Activated T-helper 17 cell treated with anti-CD3 and anti-CD28 coated beads, Interleukin-2, amount 50 U/mL, for 72 hours (primary cell): ENCODE measurements around the gene PAQR7. TPM values are rescaled to one million over a fixed set of nuclear protein-coding genes. Genes with fewer than 3 reads are reported as not detected.

Experiments
- ATAC-seq: fragments of 150-1000 bp; cut with Tn5 transposase; replicated peaks from 2 replicates; pipeline ENCODE4 v1.10.0; 2021; ENCODE audit warnings: mild to moderate bottlenecking, moderate library complexity
- H3K27ac Mint-ChIP-seq: one replicate; pipeline ENCODE4 v1.8.0; 2022; ENCODE audit warnings: mixed read lengths
- H3K27me3 Mint-ChIP-seq: one replicate; pipeline ENCODE4 v1.8.0; 2022; ENCODE audit warnings: mixed read lengths
- H3K36me3 Mint-ChIP-seq: one replicate; pipeline ENCODE4 v1.8.0; 2022; ENCODE audit warnings: low read depth, mild to moderate bottlenecking, mixed read lengths
- H3K4me1 Mint-ChIP-seq: one replicate; pipeline ENCODE4 v1.8.0; 2022; ENCODE audit warnings: mixed read lengths
- H3K4me3 Mint-ChIP-seq: one replicate; pipeline ENCODE4 v1.8.0; 2022; ENCODE audit warnings: mild to moderate bottlenecking, mixed read lengths
- H3K9me3 Mint-ChIP-seq: one replicate; pipeline ENCODE4 v1.8.0; 2022; ENCODE audit warnings: mixed read lengths
- total RNA-seq, 2 donors: library from RNA; stranded (reverse); gene quantifications; one replicate each; pipeline ENCODE4 v1.2.3, GENCODE V29; 2022

PAQR7 gene
- total RNA-seq, 2 donors from 2014 or later, result 5.7 to 7.2 TPM

- H3K4me3 Mint-ChIP-seq, result no peak overlapping the region
- H3K9me3 Mint-ChIP-seq, result no peaks in the 10 kb centered on the region
Observed at GRCh38 chr1:25873120-25873519, 2.4 kb downstream of the PAQR7 start.

GRCh38 chr1:25872713-25873112 is 2.8 kb downstream of the PAQR7 start:
- Mint-ChIP-seq H3K4me1 (no peaks in the 10 kb centered on the region), H3K9me3 (no peaks in the 10 kb centered on the region), H3K4me3 (no peak overlapping the region), H3K27ac (no peak overlapping the region), H3K36me3 (no peaks in the 10 kb centered on the region), H3K27me3 (no peaks in the 10 kb centered on the region)
- ATAC-seq, result no peak

More at GRCh38 chr1:25873120-25873519, 2.4 kb downstream of the PAQR7 start:
- no peaks in the 10 kb centered on the region for H3K36me3 Mint-ChIP-seq
- no peaks in the 10 kb centered on the region for H3K4me1 Mint-ChIP-seq
- H3K27ac Mint-ChIP-seq, result no peak overlapping the region
- no peaks in the 10 kb centered on the region for H3K27me3 Mint-ChIP-seq
- no peak for ATAC-seq

- Mint-ChIP-seq H3K36me3 (no peaks in the 10 kb centered on the region), H3K27ac (no peak overlapping the region), H3K4me1 (no peaks in the 10 kb centered on the region), H3K27me3 (no peaks in the 10 kb centered on the region), H3K9me3 (no peaks in the 10 kb centered on the region), H3K4me3 (no peak overlapping the region)
- no peak for ATAC-seq
Observed at GRCh38 chr1:25871704-25872494, 3.6 kb downstream of the PAQR7 start.

GRCh38 chr1:25871086-25871703 is 4.3 kb downstream of the PAQR7 start:
- Mint-ChIP-seq H3K36me3 (no peaks in the 10 kb centered on the region), H3K9me3 (no peaks in the 10 kb centered on the region), H3K4me1 (peaks cover 3% of the 10 kb centered on the region), H3K27ac (no peak overlapping the region), H3K27me3 (no peaks in the 10 kb centered on the region), H3K4me3 (no peak overlapping the region)
- ATAC-seq, result no peak

- H3K4me3 Mint-ChIP-seq, result no peak overlapping the region
- H3K4me1 Mint-ChIP-seq, result peaks cover 6% of the 10 kb centered on the region
Observed at GRCh38 chr1:25870614-25871013, 4.9 kb downstream of the PAQR7 start.

GRCh38 chr1:25869909-25870606 is 5.5 kb downstream of the PAQR7 start:
- no peak overlapping the region for H3K4me3 Mint-ChIP-seq

More at GRCh38 chr1:25870614-25871013, 4.9 kb downstream of the PAQR7 start:
- Mint-ChIP-seq H3K27me3 (no peaks in the 10 kb centered on the region), H3K9me3 (no peaks in the 10 kb centered on the region), H3K27ac (no peak overlapping the region), H3K36me3 (no peaks in the 10 kb centered on the region)
- no peak for ATAC-seq

GRCh38 chr1:25867210-25867991 is 8.1 kb downstream of the PAQR7 start:
- H3K9me3 Mint-ChIP-seq, result no peaks in the 10 kb centered on the region
- no peaks in the 10 kb centered on the region for H3K27me3 Mint-ChIP-seq
- H3K27ac Mint-ChIP-seq, result no peak overlapping the region
- no peak for ATAC-seq
- no peaks in the 10 kb centered on the region for H3K36me3 Mint-ChIP-seq
- H3K4me1 Mint-ChIP-seq, result peaks cover 6% of the 10 kb centered on the region
- H3K4me3 Mint-ChIP-seq, result no peak overlapping the region

More at GRCh38 chr1:25869909-25870606, 5.5 kb downstream of the PAQR7 start:
- ATAC-seq, result no peak
- H3K27me3 Mint-ChIP-seq, result no peaks in the 10 kb centered on the region
- no peaks in the 10 kb centered on the region for H3K36me3 Mint-ChIP-seq
- no peak overlapping the region for H3K27ac Mint-ChIP-seq
- peaks cover 6% of the 10 kb centered on the region for H3K4me1 Mint-ChIP-seq
- no peaks in the 10 kb centered on the region for H3K9me3 Mint-ChIP-seq

- Mint-ChIP-seq H3K36me3 (no peaks in the 10 kb centered on the region), H3K27ac (no peak overlapping the region), H3K4me3 (no peak overlapping the region), H3K9me3 (no peaks in the 10 kb centered on the region), H3K27me3 (no peaks in the 10 kb centered on the region), H3K4me1 (peaks cover 6% of the 10 kb centered on the region)
- ATAC-seq, result no peak
Observed at GRCh38 chr1:25866288-25866687, 9.2 kb downstream of the PAQR7 start.

- Mint-ChIP-seq H3K4me1 (peaks cover 6% of the 10 kb centered on the region), H3K27me3 (no peaks in the 10 kb centered on the region), H3K27ac (no peak overlapping the region), H3K36me3 (no peaks in the 10 kb centered on the region), H3K9me3 (no peaks in the 10 kb centered on the region), H3K4me3 (no peak overlapping the region)
- no peak for ATAC-seq
Observed at GRCh38 chr1:25864434-25864833, 11.1 kb downstream of the PAQR7 start.

GRCh38 chr1:25863486-25864262 is 11.8 kb downstream of the PAQR7 start:
- Mint-ChIP-seq H3K4me1 (peaks cover 8% of the 10 kb centered on the region), H3K27me3 (no peaks in the 10 kb centered on the region), H3K4me3 (no peak overlapping the region), H3K36me3 (no peaks in the 10 kb centered on the region), H3K9me3 (no peaks in the 10 kb centered on the region), H3K27ac (no peak overlapping the region)
- ATAC-seq, result no peak

GRCh38 chr1:25862785-25863485 is 12.6 kb downstream of the PAQR7 start:
- no peaks in the 10 kb centered on the region for H3K9me3 Mint-ChIP-seq
- ATAC-seq, result no peak
- H3K36me3 Mint-ChIP-seq, result no peaks in the 10 kb centered on the region
- no peak overlapping the region for H3K27ac Mint-ChIP-seq
- H3K27me3 Mint-ChIP-seq, result no peaks in the 10 kb centered on the region
- peaks cover 15% of the 10 kb centered on the region for H3K4me1 Mint-ChIP-seq
- H3K4me3 Mint-ChIP-seq, result no peak overlapping the region

GRCh38 chr1:25861316-25862286 is 13.9 kb downstream of the PAQR7 start:
- no peak for ATAC-seq
- Mint-ChIP-seq H3K27me3 (no peaks in the 10 kb centered on the region), H3K36me3 (no peaks in the 10 kb centered on the region), H3K27ac (peak overlapping the region; percentile 72), H3K9me3 (no peaks in the 10 kb centered on the region), H3K4me1 (peaks cover 15% of the 10 kb centered on the region), H3K4me3 (no peak overlapping the region)
